ENCODE data around the gene HK1. TPM values are rescaled to one million over a fixed set of nuclear protein-coding genes. Genes with fewer than 3 reads are reported as not detected.

The HK1 gene
- total RNA-seq, 2 experiments from 2014 or later, result 13.1 to 31.5 TPM

- H3K4me1 ChIP-seq (ENCODE audit: insufficient read depth, low read length, poor library complexity, severe bottlenecking), result no peaks in the 10 kb centered on the region
- DNase-seq (ENCODE audit: low spot score), result no peak
- H3K4me2 ChIP-seq (ENCODE audit: low read length), result no peak overlapping the region
- ChIA-PET CTCF (ENCODE audit: unreplicated experiment) (no interaction called here), POLR2A (interaction anchor here (0.6 to 0.9 kb wide), 4 partner anchors 10 to 135 kb away, joined by 3 to 4 read pairs (median 3); no protein-coding TSS in a partner anchor)
- H3K9me2 ChIP-seq (ENCODE audit: insufficient read depth, low read length), result no peaks in the 10 kb centered on the region
- no peaks in the 10 kb centered on the region for H3K9me3 ChIP-seq (ENCODE audit: low read length)
- no peak overlapping the region for H3K4me3 ChIP-seq (ENCODE audit: low read depth, low read length, poor library complexity, severe bottlenecking)
- H4K20me1 ChIP-seq (ENCODE audit: insufficient read depth, low read length), result no peaks in the 10 kb centered on the region
- H2AFZ ChIP-seq (ENCODE audit: low read length), result no peak overlapping the region
- no peak for TF ChIP-seq EZH2phosphoT487 (IDR thresholded peaks at IDR 0.05; ENCODE audit: borderline replicate concordance, low read depth, low read length)
- TF ChIP-seq, protein P1, sequence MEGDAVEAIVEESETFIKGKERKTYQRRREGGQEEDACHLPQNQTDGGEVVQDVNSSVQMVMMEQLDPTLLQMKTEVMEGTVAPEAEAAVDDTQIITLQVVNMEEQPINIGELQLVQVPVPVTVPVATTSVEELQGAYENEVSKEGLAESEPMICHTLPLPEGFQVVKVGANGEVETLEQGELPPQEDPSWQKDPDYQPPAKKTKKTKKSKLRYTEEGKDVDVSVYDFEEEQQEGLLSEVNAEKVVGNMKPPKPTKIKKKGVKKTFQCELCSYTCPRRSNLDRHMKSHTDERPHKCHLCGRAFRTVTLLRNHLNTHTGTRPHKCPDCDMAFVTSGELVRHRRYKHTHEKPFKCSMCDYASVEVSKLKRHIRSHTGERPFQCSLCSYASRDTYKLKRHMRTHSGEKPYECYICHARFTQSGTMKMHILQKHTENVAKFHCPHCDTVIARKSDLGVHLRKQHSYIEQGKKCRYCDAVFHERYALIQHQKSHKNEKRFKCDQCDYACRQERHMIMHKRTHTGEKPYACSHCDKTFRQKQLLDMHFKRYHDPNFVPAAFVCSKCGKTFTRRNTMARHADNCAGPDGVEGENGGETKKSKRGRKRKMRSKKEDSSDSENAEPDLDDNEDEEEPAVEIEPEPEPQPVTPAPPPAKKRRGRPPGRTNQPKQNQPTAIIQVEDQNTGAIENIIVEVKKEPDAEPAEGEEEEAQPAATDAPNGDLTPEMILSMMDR (conservative IDR thresholded peaks at IDR 0.05; ENCODE audit: low read length), result no peak
- BruUV-seq (replicated peaks), result no TSS peak
- intact Hi-C loops (cut with micrococcal nuclease; ENCODE audit: unreplicated experiment), result no loop called here
- H3K27ac ChIP-seq (ENCODE audit: low read depth, low read length, poor library complexity, severe bottlenecking), result no peak overlapping the region
- H3K36me3 ChIP-seq (ENCODE audit: insufficient read depth, low read length), result no peaks in the 10 kb centered on the region
- no peaks in the 10 kb centered on the region for H3K79me2 ChIP-seq (ENCODE audit: insufficient read depth, low read depth, low read length)
These were observed 25.1 kb upstream of the HK1 start for GRCh38 chr10:69253171-69253570.

GRCh38 chr10:69254877-69255276, 23.4 kb upstream of the HK1 start:
- BruUV-seq (replicated peaks), result no TSS peak
- no peak for DNase-seq (ENCODE audit: low spot score)
- Histone ChIP-seq H3K9me3 (ENCODE audit: low read length) (no peaks in the 10 kb centered on the region), H3K4me3 (ENCODE audit: low read depth, low read length, poor library complexity, severe bottlenecking) (no peak overlapping the region), H3K36me3 (ENCODE audit: insufficient read depth, low read length) (no peaks in the 10 kb centered on the region; the same call in 1 of the 2 replicates), H3K79me2 (ENCODE audit: insufficient read depth, low read depth, low read length) (no peaks in the 10 kb centered on the region), H2AFZ (ENCODE audit: low read length) (no peak overlapping the region), H3K4me2 (ENCODE audit: low read length) (no peak overlapping the region), H3K27ac (ENCODE audit: low read depth, low read length, poor library complexity, severe bottlenecking) (no peak overlapping the region), H3K4me1 (ENCODE audit: insufficient read depth, low read length, poor library complexity, severe bottlenecking) (no peaks in the 10 kb centered on the region), H4K20me1 (ENCODE audit: insufficient read depth, low read length) (no peaks in the 10 kb centered on the region), H3K9me2 (ENCODE audit: insufficient read depth, low read length) (no peaks in the 10 kb centered on the region)
- intact Hi-C loops (cut with micrococcal nuclease; ENCODE audit: unreplicated experiment), result no loop called here
- POLR2A ChIA-PET, result no interaction called here
- CTCF ChIA-PET (ENCODE audit: unreplicated experiment), result no interaction called here
- TF ChIP-seq EZH2phosphoT487 (IDR thresholded peaks at IDR 0.05; ENCODE audit: borderline replicate concordance, low read depth, low read length), result no peak
- TF ChIP-seq, protein P1 (conservative IDR thresholded peaks at IDR 0.05; ENCODE audit: low read length), result no peak

GRCh38 chr10:69259547-69260243, 18.6 kb upstream of the HK1 start:
- Histone ChIP-seq H3K4me1 (ENCODE audit: insufficient read depth, low read length, poor library complexity, severe bottlenecking) (no peaks in the 10 kb centered on the region), H3K27ac (ENCODE audit: low read depth, low read length, poor library complexity, severe bottlenecking) (no peak overlapping the region), H3K4me3 (ENCODE audit: low read depth, low read length, poor library complexity, severe bottlenecking) (no peak overlapping the region), H2AFZ (ENCODE audit: low read length) (no peak overlapping the region), H4K20me1 (ENCODE audit: insufficient read depth, low read length) (no peaks in the 10 kb centered on the region), H3K79me2 (ENCODE audit: insufficient read depth, low read depth, low read length) (no peaks in the 10 kb centered on the region), H3K9me2 (ENCODE audit: insufficient read depth, low read length) (no peaks in the 10 kb centered on the region), H3K9me3 (ENCODE audit: low read length) (no peaks in the 10 kb centered on the region), H3K36me3 (ENCODE audit: insufficient read depth, low read length) (no peaks in the 10 kb centered on the region; the same call in 1 of the 2 replicates), H3K4me2 (ENCODE audit: low read length) (no peak overlapping the region)
- intact Hi-C loops (cut with micrococcal nuclease; ENCODE audit: unreplicated experiment), result no loop called here
- ChIA-PET POLR2A (interaction anchor here (0.6 kb wide), 1 partner anchor 13 kb away, joined by 6 read pairs; no protein-coding TSS in a partner anchor), CTCF (ENCODE audit: unreplicated experiment) (no interaction called here)
- TF ChIP-seq EZH2phosphoT487 (IDR thresholded peaks at IDR 0.05; ENCODE audit: borderline replicate concordance, low read depth, low read length), result no peak
- TF ChIP-seq, protein P1 (conservative IDR thresholded peaks at IDR 0.05; ENCODE audit: low read length), result no peak
- no TSS peak for BruUV-seq (replicated peaks)
- DNase-seq (ENCODE audit: low spot score), result no peak
